Measurements from ENCODE around the gene SLC1A4.

GRCh38 chr2:65021709-65022108 is 32.5 kb downstream of the SLC1A4 start:
- TF ChIP-seq, protein P1, sequence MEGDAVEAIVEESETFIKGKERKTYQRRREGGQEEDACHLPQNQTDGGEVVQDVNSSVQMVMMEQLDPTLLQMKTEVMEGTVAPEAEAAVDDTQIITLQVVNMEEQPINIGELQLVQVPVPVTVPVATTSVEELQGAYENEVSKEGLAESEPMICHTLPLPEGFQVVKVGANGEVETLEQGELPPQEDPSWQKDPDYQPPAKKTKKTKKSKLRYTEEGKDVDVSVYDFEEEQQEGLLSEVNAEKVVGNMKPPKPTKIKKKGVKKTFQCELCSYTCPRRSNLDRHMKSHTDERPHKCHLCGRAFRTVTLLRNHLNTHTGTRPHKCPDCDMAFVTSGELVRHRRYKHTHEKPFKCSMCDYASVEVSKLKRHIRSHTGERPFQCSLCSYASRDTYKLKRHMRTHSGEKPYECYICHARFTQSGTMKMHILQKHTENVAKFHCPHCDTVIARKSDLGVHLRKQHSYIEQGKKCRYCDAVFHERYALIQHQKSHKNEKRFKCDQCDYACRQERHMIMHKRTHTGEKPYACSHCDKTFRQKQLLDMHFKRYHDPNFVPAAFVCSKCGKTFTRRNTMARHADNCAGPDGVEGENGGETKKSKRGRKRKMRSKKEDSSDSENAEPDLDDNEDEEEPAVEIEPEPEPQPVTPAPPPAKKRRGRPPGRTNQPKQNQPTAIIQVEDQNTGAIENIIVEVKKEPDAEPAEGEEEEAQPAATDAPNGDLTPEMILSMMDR (IDR thresholded peaks at IDR 0.05): no peak
- TF ChIP-seq POLR2A (IDR thresholded peaks at IDR 0.05) (no peak), POLR2AphosphoS5 (IDR thresholded peaks at IDR 0.05) (no peak), EP300 (IDR thresholded peaks at IDR 0.05) (no peak)
